BJ (cell line): ENCODE measurements around the gene KCNJ16. TPM values are rescaled to one million over a fixed set of nuclear protein-coding genes. Genes with fewer than 3 reads are reported as not detected.

ENCODE experiments used
- CTCF ChIA-PET: fragments of 350-600 bp; formaldehyde crosslinking; extraction: SDS; loops from one replicate; lab custom pipeline; 2021; ENCODE audit warnings: antibody characterized with exemption, inconsistent platforms; lab: Yijun Ruan, JAX
- POLR2A ChIA-PET: fragments of 300-600 bp; sonication (Branson Sonifier 250); formaldehyde crosslinking; extraction: SDS; loops from one replicate; lab custom pipeline; 2021; ENCODE audit warnings: antibody characterized with exemption; lab: Charles Lee
- DNase-seq: peaks from one replicate; pipeline ENCODE4 v3.0.0-alpha.2; 2011; ENCODE audit warnings: low read depth
- H3K27me3 ChIP-seq: 2 replicates; pipeline ENCODE4 v1.6.0; 2011; ENCODE audit warnings: low read length; ENCODE audit not compliant: control insufficient read depth, insufficient read depth
- H3K36me3 ChIP-seq: 2 replicates; pipeline ENCODE4 v1.5.1; 2011; ENCODE audit warnings: low read length; ENCODE audit not compliant: control insufficient read depth, insufficient read depth
- H3K4me3 ChIP-seq: 2 replicates; pipeline ENCODE4 v1.5.1; 2011; ENCODE audit warnings: low read depth, mild to moderate bottlenecking, control low read depth, low read length
- polyA plus RNA-seq: library from polyadenylated mRNA; depleted of rRNA; stranded (reverse); fragments of >200 nt; gene quantifications from 2 replicates; pipeline ENCODE4 v1.2.3, GENCODE V29; 2011; rRNA removed
- TF ChIP-seq, protein P1 (sequence below): IDR thresholded peaks from 2 replicates; pipeline ENCODE4 v1.5.1; 2011; ENCODE audit warnings: low read depth, mild to moderate bottlenecking, control low read depth, inconsistent platforms, low read length, moderate library complexity; ENCODE audit not compliant: insufficient read depth

Gene KCNJ16
- polyA plus RNA-seq, 1 experiment: not detected

DNA sequence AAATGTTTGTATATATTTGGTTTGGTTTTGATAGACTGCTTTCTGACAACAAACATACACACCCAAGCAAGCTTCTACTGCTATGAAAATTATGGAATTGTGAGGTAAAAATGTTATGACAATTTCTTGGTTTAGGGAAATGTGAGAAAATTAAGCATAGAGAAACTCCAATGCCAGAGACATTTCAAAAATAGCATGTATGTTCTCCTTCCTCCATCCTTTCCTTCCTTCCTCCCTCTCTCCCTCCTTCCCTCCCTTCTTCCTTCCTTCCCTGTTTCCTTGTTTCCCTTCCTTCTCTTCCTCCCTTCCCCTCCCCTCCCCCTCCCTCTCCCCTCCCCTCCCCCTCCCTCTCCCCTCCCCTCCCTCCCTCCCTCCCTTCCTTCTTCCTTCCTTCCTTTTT lies 109.2 kb downstream of the KCNJ16 start:
- Histone ChIP-seq H3K4me3 (no peak overlapping the region), H3K27me3 (no peaks in the 10 kb centered on the region; the same call in 1 of the 2 replicates), H3K36me3 (no peaks in the 10 kb centered on the region)
- ChIA-PET CTCF (no interaction called here), POLR2A (no interaction called here)
- no peak for DNase-seq
- TF ChIP-seq, protein P1, sequence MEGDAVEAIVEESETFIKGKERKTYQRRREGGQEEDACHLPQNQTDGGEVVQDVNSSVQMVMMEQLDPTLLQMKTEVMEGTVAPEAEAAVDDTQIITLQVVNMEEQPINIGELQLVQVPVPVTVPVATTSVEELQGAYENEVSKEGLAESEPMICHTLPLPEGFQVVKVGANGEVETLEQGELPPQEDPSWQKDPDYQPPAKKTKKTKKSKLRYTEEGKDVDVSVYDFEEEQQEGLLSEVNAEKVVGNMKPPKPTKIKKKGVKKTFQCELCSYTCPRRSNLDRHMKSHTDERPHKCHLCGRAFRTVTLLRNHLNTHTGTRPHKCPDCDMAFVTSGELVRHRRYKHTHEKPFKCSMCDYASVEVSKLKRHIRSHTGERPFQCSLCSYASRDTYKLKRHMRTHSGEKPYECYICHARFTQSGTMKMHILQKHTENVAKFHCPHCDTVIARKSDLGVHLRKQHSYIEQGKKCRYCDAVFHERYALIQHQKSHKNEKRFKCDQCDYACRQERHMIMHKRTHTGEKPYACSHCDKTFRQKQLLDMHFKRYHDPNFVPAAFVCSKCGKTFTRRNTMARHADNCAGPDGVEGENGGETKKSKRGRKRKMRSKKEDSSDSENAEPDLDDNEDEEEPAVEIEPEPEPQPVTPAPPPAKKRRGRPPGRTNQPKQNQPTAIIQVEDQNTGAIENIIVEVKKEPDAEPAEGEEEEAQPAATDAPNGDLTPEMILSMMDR: no peak

DNA sequence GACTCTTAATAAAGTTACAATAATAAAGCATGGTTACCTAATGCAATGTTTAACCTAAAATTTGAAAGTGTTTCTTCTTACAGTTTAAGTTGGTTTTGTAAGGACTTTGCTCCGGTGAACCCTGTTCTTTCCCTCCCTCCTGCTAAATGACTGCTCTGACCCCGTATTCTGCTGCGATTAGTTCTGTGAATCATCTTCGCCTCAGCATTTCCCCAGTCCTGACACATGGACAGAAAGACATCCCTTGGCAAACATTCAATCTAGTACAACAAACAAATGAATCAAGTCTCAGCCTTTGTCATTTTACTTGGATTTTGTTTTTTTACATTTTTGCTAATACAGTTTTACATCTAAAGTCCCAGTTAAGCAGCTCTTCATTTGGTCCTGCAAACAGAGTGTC lies 109.7 kb downstream of the KCNJ16 start:
- no peaks in the 10 kb centered on the region for H3K36me3 ChIP-seq
- no peaks in the 10 kb centered on the region; the same call in 1 of the 2 replicates for H3K27me3 ChIP-seq
- TF ChIP-seq, protein P1: no peak
- CTCF ChIA-PET: no interaction called here
- DNase-seq: no peak
- H3K4me3 ChIP-seq: no peak overlapping the region
- POLR2A ChIA-PET: no interaction called here

Other genes with a start within 250 kb of the KCNJ16 start
- gene KCNJ2, start 94.3 kb downstream of the KCNJ16 start, polyA plus RNA-seq: 1.2 and 2.1 TPM in 2 replicates